Measurements from ENCODE around the gene PRTN3. TPM values are rescaled to one million over a fixed set of nuclear protein-coding genes. Genes with fewer than 3 reads are reported as not detected.

PRTN3 gene
- total and polyA plus RNA-seq, 4 donors: 0.17 to 225 (median 1.7) TPM

- Histone ChIP-seq H3K27ac (ENCODE audit: low read depth in 1 of 2, low read length in 2 of 2) (no peak overlapping the region), H3K27me3 (ENCODE audit: control insufficient read depth in 4 of 4, insufficient read depth in 4 of 4, low read length in 3 of 4) (no peaks in the 10 kb centered on the region), H3K4me3 (ENCODE audit: low read depth in 1 of 3, low read length in 3 of 3) (no peak overlapping the region), H3K36me3 (ENCODE audit: control insufficient read depth in 4 of 4, insufficient read depth in 3 of 4, low read depth in 1 of 4, low read length in 3 of 4) (peaks cover 38 to 67% (median 57%) of the 10 kb centered on the region in 4 donors), H3K4me1 (ENCODE audit: control insufficient read depth in 4 of 4, insufficient read depth in 4 of 4, low read length in 3 of 4) (peaks cover 8 to 22% (median 15%) of the 10 kb centered on the region in 4 donors), H3K9me3 (ENCODE audit: control insufficient read depth in 4 of 4, low read length in 3 of 4) (no peaks in the 10 kb centered on the region), H3K9ac (ENCODE audit: low read depth in 1 of 2, low read length in 2 of 2) (no peak overlapping the region)
- no peak for DNase-seq (ENCODE audit: low spot score)
- 94% methylated on average over 93 of the region's 93 CpGs for WGBS
- no peak for TF ChIP-seq ZBTB33 (IDR thresholded peaks at IDR 0.05)
- TF ChIP-seq RXRA (IDR thresholded peaks at IDR 0.05): no peak
- TF ChIP-seq YY1 (IDR thresholded peaks at IDR 0.05): no peak
- TF ChIP-seq FOXA1 (IDR thresholded peaks at IDR 0.05): no peak
- no peak for TF ChIP-seq RAD21 (IDR thresholded peaks at IDR 0.05)
- no peak for TF ChIP-seq CTCF (IDR thresholded peaks at IDR 0.05; ENCODE audit: low read depth, low read length, missing input control)
- no peak for TF ChIP-seq JUND (IDR thresholded peaks at IDR 0.05)
- no peak for TF ChIP-seq HNF4A (conservative IDR thresholded peaks at IDR 0.05)
- TF ChIP-seq ATF3 (IDR thresholded peaks at IDR 0.05): no peak
- no peak for TF ChIP-seq NR2F2 (IDR thresholded peaks at IDR 0.05)
- TF ChIP-seq TAF1 (conservative IDR thresholded peaks at IDR 0.05): no peak
- TF ChIP-seq, protein P1, sequence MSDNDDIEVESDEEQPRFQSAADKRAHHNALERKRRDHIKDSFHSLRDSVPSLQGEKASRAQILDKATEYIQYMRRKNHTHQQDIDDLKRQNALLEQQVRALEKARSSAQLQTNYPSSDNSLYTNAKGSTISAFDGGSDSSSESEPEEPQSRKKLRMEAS (IDR thresholded peaks at IDR 0.05): no peak
- TF ChIP-seq, protein P2, sequence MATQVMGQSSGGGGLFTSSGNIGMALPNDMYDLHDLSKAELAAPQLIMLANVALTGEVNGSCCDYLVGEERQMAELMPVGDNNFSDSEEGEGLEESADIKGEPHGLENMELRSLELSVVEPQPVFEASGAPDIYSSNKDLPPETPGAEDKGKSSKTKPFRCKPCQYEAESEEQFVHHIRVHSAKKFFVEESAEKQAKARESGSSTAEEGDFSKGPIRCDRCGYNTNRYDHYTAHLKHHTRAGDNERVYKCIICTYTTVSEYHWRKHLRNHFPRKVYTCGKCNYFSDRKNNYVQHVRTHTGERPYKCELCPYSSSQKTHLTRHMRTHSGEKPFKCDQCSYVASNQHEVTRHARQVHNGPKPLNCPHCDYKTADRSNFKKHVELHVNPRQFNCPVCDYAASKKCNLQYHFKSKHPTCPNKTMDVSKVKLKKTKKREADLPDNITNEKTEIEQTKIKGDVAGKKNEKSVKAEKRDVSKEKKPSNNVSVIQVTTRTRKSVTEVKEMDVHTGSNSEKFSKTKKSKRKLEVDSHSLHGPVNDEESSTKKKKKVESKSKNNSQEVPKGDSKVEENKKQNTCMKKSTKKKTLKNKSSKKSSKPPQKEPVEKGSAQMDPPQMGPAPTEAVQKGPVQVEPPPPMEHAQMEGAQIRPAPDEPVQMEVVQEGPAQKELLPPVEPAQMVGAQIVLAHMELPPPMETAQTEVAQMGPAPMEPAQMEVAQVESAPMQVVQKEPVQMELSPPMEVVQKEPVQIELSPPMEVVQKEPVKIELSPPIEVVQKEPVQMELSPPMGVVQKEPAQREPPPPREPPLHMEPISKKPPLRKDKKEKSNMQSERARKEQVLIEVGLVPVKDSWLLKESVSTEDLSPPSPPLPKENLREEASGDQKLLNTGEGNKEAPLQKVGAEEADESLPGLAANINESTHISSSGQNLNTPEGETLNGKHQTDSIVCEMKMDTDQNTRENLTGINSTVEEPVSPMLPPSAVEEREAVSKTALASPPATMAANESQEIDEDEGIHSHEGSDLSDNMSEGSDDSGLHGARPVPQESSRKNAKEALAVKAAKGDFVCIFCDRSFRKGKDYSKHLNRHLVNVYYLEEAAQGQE (IDR thresholded peaks at IDR 0.05): no peak
- TF ChIP-seq GABPA (IDR thresholded peaks at IDR 0.05 in 1 of 2, conservative IDR thresholded peaks at IDR 0.05 in 1 of 2): no peak
- no peak for TF ChIP-seq SP1 (IDR thresholded peaks at IDR 0.05)
- no peak for TF ChIP-seq HNF4G (IDR thresholded peaks at IDR 0.05)
- TF ChIP-seq FOXA2 (IDR thresholded peaks at IDR 0.05): no peak
- no peak for TF ChIP-seq EGR1 (IDR thresholded peaks at IDR 0.05; ENCODE audit: low read depth in 2 of 2)
These were observed 34.9 kb upstream of the PRTN3 start for GRCh38 chr19:805600-806550.

All from liver (tissue), 9 donors.